GM18499 (cell line): ENCODE data around the gene SYNE1.
"Not testable (repeated sequence)": the region's sequence is repeated elsewhere in the genome, so short reads cannot be mapped to it uniquely, and the experiment has no call there.

Experiments used
- ATAC-seq: cut with Tn5 transposase; IDR thresholded peaks from one replicate; pipeline ENCODE4 v1.9.1; 2021; ENCODE audit warnings: moderate number of reproducible peaks; ENCODE audit not compliant: insufficient read depth, unreplicated experiment

The SYNE1 gene

DNA sequence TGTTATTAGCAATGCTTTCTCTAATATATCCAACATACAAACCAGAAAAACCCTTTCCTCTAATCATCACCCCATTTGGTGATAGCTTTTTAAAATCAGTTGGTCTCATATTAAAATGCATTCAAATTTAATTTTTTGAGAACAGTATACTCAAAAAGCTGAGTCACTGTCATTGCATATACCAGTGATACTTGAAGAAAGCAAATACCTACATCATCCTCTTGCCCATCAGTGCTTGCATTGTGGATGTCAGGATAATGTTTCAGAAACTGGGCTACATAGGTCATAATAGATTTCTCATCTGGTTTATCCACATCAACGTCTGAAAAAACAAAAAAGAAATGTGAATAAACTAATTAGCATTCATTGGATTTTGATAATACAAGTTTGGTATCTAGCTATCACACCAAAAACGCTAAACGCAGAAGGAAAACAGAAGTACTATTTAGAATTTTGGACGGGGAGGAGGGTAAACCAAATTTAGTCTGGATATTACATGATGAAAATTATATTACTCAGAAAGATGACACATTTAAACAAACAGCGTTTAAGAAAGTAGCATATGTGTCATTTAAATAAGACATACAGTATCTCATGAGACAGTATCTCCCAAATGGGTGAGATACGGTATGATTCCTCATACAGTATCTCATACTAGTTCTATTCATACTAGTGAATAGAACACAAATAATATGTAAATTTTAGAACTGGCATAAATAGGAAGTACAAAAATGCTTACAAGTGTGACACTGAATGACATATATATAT lies 134.6 kb downstream of the SYNE1 start:
- ATAC-seq, result no peak

DNA sequence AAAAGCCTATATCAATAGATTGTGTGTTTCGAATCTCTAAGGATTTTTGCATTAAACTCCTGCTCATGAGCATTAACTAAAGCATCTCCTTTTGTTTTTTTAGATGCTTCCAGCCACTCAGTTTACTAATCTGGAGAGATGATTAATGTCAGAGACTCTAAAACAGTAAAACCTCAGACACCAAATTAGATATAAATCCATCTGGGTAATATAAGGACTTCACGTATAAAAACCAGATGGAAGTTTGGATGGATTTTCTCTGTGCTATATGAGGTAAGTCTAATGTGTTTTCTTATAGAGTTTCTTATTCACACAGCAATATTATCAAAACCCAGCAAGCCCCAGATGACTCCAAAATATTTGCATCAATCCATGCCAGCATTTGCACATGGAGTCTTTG lies 137.2 kb downstream of the SYNE1 start:
- no peak for ATAC-seq

DNA sequence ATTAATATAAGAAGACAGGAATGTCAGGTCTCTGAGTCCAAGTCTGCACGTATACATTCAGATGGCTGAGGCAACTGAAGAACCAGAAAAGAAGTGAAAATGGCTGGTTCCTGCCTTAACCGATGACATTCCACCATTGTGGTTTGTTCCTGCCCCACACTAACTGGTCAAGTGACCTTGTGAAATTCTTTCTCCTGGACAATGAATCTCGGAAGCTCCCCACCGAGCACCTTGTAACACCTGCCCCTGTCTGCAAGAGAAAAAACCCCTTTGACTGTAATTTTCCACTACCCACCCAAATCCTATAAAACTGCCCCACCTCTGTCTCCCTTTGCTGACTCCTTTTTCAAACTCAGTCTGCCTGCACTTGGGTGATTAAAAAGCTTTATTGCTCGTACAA lies 140.4 kb downstream of the SYNE1 start:
- no peak for ATAC-seq

DNA sequence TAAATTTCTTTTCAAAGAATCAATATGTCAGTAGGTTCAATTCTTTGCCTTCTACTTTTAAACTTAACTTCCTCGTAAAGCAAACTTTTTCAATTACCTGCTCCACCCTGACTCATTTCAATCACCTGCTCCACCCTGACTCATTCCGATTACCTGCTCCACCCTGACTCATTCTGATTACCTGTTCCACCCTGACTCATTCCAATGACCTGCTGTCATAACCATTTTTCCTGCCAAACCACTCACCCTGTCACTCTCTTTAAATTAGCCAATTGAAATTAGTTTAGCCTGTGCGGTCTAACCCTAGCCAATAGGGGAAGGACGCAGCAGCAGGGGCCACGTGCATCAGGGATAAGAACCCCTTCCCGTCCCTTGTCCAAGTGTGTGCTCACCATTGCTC lies 141.7 kb downstream of the SYNE1 start:
- ATAC-seq, result not testable (repeated sequence)

DNA sequence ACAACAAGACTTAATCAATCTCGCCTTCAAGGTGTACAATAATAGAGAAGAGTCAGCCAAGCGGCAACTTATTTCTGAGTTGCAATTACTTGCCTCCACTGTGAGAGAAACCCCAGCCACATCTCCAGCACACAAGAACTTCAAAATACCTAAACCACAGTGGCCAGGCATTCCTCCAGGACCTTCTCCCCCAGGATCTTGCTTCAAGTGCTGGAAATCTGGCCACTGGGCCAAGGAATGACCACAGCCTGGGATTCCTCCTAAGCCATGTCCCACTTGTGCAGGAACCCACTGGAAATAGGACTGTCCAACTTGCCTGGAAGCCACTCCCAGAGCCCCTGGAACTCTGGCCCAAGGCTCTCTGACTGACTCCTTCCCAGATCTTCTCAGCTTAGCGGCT lies 144.9 kb downstream of the SYNE1 start:
- not testable (repeated sequence) for ATAC-seq

DNA sequence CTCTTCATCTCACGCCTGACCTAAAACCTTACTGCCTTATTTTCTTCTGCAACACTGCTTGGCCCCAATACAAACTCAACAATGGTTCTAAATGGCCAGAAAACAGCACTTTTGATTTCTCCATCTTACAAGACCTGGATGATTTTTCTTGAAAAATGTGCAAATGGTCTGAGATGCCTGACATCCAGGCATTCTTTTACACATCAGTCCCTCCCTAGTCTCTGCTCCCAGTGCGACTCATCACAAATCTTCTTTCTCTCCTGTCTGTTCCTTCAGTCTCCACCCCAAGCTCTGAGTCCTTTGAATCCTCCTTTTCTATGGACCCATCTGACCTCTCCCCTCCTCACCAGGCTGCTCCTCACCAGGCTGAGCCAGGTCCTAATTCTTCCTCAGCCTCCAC lies 145.7 kb downstream of the SYNE1 start:
- not testable (repeated sequence) for ATAC-seq

GRCh38 chr6:152490971-152491378 lies 146.2 kb downstream of the SYNE1 start:
- ATAC-seq, result not testable (repeated sequence)

DNA sequence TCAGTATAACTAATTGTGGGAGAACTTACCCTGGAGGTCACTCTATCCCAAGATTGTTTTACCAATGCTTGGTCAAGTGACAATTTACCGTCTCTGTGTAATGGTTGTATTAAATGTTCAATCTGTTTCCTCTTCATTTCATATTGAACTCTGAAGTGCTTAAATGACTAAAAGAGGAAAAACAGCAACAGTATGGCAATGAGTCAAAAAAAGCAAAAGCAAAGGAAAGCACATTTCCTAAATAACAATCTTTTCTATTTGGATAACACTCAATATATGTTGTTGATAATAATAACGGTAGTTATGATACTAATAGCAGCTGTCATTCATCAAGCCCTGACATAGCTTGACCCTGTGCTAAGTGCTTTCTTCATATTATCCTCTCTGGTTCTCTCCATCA lies 152.4 kb downstream of the SYNE1 start:
- no peak for ATAC-seq

DNA sequence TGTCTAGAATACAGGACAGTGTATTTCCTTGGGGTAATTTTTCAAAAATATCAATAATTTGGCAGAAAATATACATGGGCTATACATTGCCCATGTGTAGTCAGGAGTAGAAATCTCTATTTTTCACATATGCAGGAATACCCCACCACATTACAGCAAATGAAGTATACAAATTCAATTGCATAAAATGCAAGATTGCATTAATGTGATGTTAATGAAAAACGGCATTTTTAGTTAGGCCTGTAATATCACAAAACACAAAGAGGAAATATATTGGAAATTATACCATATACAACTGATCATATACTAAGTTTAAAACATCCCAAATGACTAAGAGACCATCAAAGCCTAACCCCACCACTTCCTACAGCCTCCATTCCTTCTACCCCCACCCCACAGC lies 154.9 kb downstream of the SYNE1 start:
- ATAC-seq, result no peak

DNA sequence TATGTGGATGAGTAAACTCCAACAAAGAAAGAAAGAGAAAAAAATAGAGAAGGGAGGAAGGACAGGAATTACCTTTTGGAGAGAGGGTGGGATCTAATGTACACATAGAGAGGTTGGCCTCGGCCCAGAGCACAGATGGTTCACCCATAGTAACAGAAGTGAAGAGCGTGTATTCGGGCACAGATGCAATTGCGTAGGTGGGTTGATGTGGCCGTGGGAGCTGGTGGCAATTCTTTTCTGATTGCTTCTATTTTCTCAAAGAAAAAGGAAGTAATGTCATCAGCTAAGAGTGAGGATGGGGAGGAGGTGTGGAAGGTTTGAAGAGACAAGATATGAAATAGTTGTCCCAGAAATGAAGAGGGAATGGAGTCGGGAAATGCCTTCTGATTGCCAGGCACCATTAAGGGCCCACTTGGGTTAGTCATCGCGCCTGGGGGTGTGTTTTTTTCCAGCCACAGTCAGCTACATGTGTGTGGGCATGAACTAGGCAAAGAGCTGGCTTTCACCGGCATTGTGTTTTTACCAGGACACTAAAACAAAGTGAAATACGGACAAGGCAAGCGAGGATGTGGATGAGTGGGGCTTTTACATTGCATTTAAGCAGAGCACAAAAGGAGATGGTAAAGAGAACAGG lies 158.7 kb downstream of the SYNE1 start:
- no peak for ATAC-seq

GRCh38 chr6:152474354-152474753 lies 162.8 kb downstream of the SYNE1 start:
- no peak for ATAC-seq

DNA sequence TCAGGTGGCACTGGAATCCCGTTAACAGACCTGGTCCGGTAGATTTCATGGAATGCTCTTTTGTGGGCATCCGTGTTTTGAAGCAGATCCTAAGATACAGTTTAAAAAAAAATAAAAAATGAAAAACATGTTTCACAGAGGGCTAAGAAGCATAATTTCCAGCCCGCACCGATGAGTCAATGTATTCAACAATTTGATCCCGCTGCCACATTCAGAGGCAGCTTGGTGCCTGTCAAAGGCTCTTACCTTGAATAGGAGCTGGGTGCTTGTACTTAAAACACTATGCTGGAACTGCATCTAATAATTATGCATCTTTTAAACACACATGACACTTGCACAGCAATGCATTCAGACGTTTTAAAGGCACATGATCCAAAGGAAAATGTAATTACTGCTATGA lies 164.8 kb downstream of the SYNE1 start:
- no peak for ATAC-seq

- ATAC-seq, result no peak
Observed at GRCh38 chr6:152471456-152472265, 165.5 kb downstream of the SYNE1 start.

GRCh38 chr6:152463164-152463563 lies 174.0 kb downstream of the SYNE1 start:
- ATAC-seq, result no peak

GRCh38 chr6:152462716-152463115 lies 174.4 kb downstream of the SYNE1 start:
- ATAC-seq, result no peak

DNA sequence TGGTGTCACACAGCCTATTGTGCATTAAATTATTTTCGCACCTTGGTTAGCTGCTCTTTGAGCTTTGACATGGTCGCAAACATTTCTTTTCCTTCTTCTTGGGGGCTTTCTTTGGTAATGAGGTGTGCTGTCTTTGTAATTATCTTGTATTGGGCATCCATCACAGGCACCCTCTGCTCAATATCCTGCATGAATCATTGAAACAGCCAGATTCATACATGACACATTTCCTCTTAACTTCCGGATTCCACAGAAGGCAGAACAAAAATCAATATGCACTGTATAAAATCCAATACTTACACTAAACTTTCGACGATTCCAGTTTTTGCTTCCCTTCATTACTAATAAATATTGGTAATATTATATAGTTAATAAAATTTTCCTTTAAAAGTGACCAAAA lies 175.6 kb downstream of the SYNE1 start:
- no peak for ATAC-seq

GRCh38 chr6:152458648-152459644 lies 178.2 kb downstream of the SYNE1 start:
- no peak for ATAC-seq

DNA sequence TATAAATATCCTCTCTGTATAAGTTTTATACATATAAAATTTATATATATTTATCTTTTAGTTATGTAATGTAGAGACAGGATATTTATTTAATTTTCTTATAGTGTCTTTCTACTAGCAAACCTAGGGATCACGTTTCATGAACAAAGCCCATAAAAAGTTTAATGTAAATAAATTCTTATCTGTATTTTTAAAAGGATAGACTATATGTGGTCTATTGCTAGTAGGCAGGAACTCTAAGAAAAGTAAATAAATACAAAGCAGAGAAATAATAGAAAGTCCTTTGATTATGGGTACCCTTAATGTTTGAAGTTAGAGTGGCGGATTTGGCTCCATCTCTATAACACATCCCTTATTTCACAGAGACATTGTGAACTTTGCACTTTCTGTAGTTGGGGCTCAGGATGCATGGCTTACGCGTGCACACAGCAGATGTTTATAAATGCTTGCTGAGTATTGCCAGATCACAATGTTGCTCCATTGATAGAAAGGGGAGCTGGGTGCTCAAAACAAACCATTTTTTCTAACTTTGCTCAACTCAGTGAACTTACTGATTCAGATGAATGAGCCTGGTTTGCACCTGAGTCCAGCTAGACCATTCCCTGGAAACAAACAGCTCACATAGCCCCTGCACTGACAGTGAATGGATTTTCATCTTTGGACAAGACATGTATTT lies 179.1 kb downstream of the SYNE1 start:
- ATAC-seq, result no peak

DNA sequence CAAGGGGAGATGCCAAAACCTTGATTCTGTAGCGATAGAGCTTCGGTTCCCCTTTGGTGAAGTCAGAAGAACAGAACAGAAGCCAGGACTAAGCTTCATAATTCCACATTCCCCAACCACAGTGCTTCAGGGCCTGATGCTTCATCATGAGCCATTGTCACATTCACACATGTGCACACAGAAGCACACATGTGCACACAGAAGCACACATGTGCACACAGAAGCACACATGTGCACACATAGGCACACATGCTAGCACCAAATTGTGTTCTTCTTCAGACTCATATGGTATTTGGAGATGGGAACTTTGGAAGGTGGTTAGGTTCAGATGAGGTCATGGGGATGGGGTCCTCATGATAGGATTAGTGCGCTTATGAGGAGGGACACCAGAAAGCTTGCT lies 183.2 kb downstream of the SYNE1 start:
- ATAC-seq, result no peak
